H1 (cell line): ENCODE measurements around the gene MACC1. TPM values are rescaled to one million over a fixed set of nuclear protein-coding genes. Genes with fewer than 3 reads are reported as not detected.

Experiments
- EZH2 ChIP-seq: fragments of 200-600 bp; sonication (generic); IDR thresholded peaks from 2 replicates; pipeline ENCODE4 v1.7.1; 2012; ENCODE audit warnings: low read depth, mild to moderate bottlenecking, moderate library complexity, low read length, inconsistent platforms; ENCODE audit not compliant: severe bottlenecking
- PHF8 ChIP-seq: fragments of 200-600 bp; sonication (generic); conservative IDR thresholded peaks from 2 replicates; pipeline ENCODE4 v1.7.1; 2012; ENCODE audit warnings: low read depth, mild to moderate bottlenecking, inconsistent platforms, low read length, moderate library complexity
- TBP ChIP-seq: IDR thresholded peaks from 2 replicates; pipeline ENCODE4 v1.6.1; 2011; ENCODE audit warnings: low read depth, low read length, improper control_type of control experiment
- TEAD4 ChIP-seq: IDR thresholded peaks from 2 replicates; pipeline ENCODE4 v1.6.1; 2012; ENCODE audit warnings: low read depth, low read length, inconsistent platforms, mixed read lengths
- polyA plus RNA-seq, 7 experiments: library from polyadenylated mRNA; depleted of rRNA in 3 of 7; stranded (reverse) in 5 of 7; unstranded in 2 of 7; fragments of >200 nt in 5 of 7; fragments of 200-250 nt in 2 of 7; gene quantifications; 1 replicate in 5 of 7; 2 replicates in 1 of 7; 4 replicates in 1 of 7; pipeline versions ENCODE4 v1.2.1 to v1.2.3, GENCODE V29; 2011 to 2013; ENCODE audit warnings: missing spikeins in 2 of 7, mixed read lengths in 2 of 7
- total RNA-seq: library from RNA; stranded (reverse); fragmentation: NEBNext Ultra II Directional; extraction: Animal tissue kit (Norgen Biotek cat#: 25700); gene quantifications from 2 replicates; pipeline ENCODE4 v1.2.1, GENCODE V29; 2021
- TF ChIP-seq, protein P1 (sequence below): fragments of 300-600 bp; sonication (generic); IDR thresholded peaks from 2 replicates; pipeline ENCODE4 v1.7.1; 2012; ENCODE audit warnings: low read length, moderate library complexity, mild to moderate bottlenecking, inconsistent platforms; ENCODE audit not compliant: insufficient replicate concordance

Gene MACC1
- total and polyA plus RNA-seq, 2 of the 8 experiments (the other 6 are each of a cell fraction or from before 2014, with no cell fraction given) = 2.0 to 17.2 TPM

DNA sequence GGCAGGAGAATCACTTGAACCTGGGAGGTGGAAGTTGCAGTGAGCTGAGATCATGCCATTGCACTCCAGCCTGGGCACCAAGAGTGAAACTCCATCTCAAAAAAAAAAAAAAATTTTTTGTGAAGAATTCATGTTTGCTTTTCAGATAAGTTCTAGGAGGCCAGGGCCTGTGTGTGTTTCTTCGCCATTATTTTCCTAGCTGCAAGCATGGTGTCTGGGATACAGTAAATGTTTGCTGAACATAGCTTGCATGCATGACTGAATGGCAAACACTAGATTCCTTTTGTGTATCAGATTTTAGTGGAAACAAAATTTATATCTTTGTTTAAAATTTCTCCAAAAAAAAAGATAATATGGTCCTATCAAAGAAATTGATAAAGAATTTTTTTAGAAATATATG, 9.7 kb upstream of the MACC1 start (continued):
- TF ChIP-seq, protein P1, sequence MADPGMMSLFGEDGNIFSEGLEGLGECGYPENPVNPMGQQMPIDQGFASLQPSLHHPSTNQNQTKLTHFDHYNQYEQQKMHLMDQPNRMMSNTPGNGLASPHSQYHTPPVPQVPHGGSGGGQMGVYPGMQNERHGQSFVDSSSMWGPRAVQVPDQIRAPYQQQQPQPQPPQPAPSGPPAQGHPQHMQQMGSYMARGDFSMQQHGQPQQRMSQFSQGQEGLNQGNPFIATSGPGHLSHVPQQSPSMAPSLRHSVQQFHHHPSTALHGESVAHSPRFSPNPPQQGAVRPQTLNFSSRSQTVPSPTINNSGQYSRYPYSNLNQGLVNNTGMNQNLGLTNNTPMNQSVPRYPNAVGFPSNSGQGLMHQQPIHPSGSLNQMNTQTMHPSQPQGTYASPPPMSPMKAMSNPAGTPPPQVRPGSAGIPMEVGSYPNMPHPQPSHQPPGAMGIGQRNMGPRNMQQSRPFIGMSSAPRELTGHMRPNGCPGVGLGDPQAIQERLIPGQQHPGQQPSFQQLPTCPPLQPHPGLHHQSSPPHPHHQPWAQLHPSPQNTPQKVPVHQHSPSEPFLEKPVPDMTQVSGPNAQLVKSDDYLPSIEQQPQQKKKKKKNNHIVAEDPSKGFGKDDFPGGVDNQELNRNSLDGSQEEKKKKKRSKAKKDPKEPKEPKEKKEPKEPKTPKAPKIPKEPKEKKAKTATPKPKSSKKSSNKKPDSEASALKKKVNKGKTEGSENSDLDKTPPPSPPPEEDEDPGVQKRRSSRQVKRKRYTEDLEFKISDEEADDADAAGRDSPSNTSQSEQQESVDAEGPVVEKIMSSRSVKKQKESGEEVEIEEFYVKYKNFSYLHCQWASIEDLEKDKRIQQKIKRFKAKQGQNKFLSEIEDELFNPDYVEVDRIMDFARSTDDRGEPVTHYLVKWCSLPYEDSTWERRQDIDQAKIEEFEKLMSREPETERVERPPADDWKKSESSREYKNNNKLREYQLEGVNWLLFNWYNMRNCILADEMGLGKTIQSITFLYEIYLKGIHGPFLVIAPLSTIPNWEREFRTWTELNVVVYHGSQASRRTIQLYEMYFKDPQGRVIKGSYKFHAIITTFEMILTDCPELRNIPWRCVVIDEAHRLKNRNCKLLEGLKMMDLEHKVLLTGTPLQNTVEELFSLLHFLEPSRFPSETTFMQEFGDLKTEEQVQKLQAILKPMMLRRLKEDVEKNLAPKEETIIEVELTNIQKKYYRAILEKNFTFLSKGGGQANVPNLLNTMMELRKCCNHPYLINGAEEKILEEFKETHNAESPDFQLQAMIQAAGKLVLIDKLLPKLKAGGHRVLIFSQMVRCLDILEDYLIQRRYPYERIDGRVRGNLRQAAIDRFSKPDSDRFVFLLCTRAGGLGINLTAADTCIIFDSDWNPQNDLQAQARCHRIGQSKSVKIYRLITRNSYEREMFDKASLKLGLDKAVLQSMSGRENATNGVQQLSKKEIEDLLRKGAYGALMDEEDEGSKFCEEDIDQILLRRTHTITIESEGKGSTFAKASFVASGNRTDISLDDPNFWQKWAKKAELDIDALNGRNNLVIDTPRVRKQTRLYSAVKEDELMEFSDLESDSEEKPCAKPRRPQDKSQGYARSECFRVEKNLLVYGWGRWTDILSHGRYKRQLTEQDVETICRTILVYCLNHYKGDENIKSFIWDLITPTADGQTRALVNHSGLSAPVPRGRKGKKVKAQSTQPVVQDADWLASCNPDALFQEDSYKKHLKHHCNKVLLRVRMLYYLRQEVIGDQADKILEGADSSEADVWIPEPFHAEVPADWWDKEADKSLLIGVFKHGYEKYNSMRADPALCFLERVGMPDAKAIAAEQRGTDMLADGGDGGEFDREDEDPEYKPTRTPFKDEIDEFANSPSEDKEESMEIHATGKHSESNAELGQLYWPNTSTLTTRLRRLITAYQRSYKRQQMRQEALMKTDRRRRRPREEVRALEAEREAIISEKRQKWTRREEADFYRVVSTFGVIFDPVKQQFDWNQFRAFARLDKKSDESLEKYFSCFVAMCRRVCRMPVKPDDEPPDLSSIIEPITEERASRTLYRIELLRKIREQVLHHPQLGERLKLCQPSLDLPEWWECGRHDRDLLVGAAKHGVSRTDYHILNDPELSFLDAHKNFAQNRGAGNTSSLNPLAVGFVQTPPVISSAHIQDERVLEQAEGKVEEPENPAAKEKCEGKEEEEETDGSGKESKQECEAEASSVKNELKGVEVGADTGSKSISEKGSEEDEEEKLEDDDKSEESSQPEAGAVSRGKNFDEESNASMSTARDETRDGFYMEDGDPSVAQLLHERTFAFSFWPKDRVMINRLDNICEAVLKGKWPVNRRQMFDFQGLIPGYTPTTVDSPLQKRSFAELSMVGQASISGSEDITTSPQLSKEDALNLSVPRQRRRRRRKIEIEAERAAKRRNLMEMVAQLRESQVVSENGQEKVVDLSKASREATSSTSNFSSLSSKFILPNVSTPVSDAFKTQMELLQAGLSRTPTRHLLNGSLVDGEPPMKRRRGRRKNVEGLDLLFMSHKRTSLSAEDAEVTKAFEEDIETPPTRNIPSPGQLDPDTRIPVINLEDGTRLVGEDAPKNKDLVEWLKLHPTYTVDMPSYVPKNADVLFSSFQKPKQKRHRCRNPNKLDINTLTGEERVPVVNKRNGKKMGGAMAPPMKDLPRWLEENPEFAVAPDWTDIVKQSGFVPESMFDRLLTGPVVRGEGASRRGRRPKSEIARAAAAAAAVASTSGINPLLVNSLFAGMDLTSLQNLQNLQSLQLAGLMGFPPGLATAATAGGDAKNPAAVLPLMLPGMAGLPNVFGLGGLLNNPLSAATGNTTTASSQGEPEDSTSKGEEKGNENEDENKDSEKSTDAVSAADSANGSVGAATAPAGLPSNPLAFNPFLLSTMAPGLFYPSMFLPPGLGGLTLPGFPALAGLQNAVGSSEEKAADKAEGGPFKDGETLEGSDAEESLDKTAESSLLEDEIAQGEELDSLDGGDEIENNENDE = no peak
- no peak for TF ChIP-seq TEAD4
- TF ChIP-seq PHF8 = no peak
- no peak for TF ChIP-seq EZH2
- no peak for TF ChIP-seq TBP
